HG03039 (cell line): ENCODE results near the gene HOXC13.

ENCODE experiments used
- ATAC-seq: cut with Tn5 transposase; IDR thresholded peaks from one replicate; pipeline ENCODE4 v1.9.1; 2021; ENCODE audit warnings: mild to moderate bottlenecking, moderate library complexity; ENCODE audit not compliant: unreplicated experiment

The HOXC13 gene

GRCh38 chr12:53938326-53939140 lies at the start of gene HOXC13:
HOXC13 (plus strand) TSS chr12:53938831; CDS start chr12:53938907, 76 bp downstream.
- ATAC-seq = no peak

GRCh38 chr12:53890081-53890480 lies 48.5 kb upstream of the HOXC13 start:
- no peak for ATAC-seq

- ATAC-seq = no peak
Observed at GRCh38 chr12:53892762-53893395, 45.8 kb upstream of the HOXC13 start.

- ATAC-seq = no peak
Observed at GRCh38 chr12:53899230-53899629, 39.4 kb upstream of the HOXC13 start.

- no peak for ATAC-seq
Observed at GRCh38 chr12:53907103-53907502, 31.5 kb upstream of the HOXC13 start.

- ATAC-seq = no peak
Observed at GRCh38 chr12:53916788-53917655, 21.6 kb upstream of the HOXC13 start.

GRCh38 chr12:53924521-53925405 lies 13.9 kb upstream of the HOXC13 start:
- ATAC-seq = no peak

GRCh38 chr12:53927220-53928029 lies 11.2 kb upstream of the HOXC13 start:
- no peak for ATAC-seq

- ATAC-seq = no peak
Observed at GRCh38 chr12:53928054-53928835, 10.4 kb upstream of the HOXC13 start.

- ATAC-seq = no peak
Observed at GRCh38 chr12:53929527-53929926, 9.1 kb upstream of the HOXC13 start.

- ATAC-seq = no peak
Observed at GRCh38 chr12:53930591-53931255, 7.9 kb upstream of the HOXC13 start.

- ATAC-seq = no peak
Observed at GRCh38 chr12:53931844-53932581, 6.6 kb upstream of the HOXC13 start.

GRCh38 chr12:53932915-53933314 lies 5.7 kb upstream of the HOXC13 start:
- no peak for ATAC-seq

- no peak for ATAC-seq
Observed at GRCh38 chr12:53935383-53936341, 3.0 kb upstream of the HOXC13 start.

GRCh38 chr12:53937099-53937498 lies 1.5 kb upstream of the HOXC13 start:
- ATAC-seq = no peak

GRCh38 chr12:53937596-53938325 lies 870 bp upstream of the HOXC13 start:
- ATAC-seq = no peak
